ENCODE measurements around the gene RGS8. TPM values are rescaled to one million over a fixed set of nuclear protein-coding genes. Genes with fewer than 3 reads are reported as not detected.

Gene RGS8
- total RNA-seq, 1 experiment from 2014 or later: not detected

GRCh38 chr1:182704677-182705076 is 20.3 kb upstream of the RGS8 start:
- Histone ChIP-seq H3K4me3 (no peak overlapping the region), H3K27ac (no peak overlapping the region), H3K36me3 (ENCODE audit: low read depth) (no peaks in the 10 kb centered on the region), H3K4me2 (no peak overlapping the region), H3F3A (ENCODE audit: insufficient read depth, low read depth) (no peaks in the 10 kb centered on the region), H4K20me1 (ENCODE audit: insufficient read depth) (no peaks in the 10 kb centered on the region), H3K4me1 (replicated peaks; ENCODE audit: insufficient read depth) (no peaks in the 10 kb centered on the region), H3K79me2 (ENCODE audit: low read depth) (no peaks in the 10 kb centered on the region), H3K9me3 (ENCODE audit: insufficient read depth, low read depth) (no peaks in the 10 kb centered on the region), H2AFZ (no peak overlapping the region), H3K9me2 (ENCODE audit: insufficient read depth) (no peaks in the 10 kb centered on the region), H3K27me3 (ENCODE audit: insufficient read depth, low read depth) (no peaks in the 10 kb centered on the region)
- TF ChIP-seq EZH2 (IDR thresholded peaks at IDR 0.05; ENCODE audit: low read depth): no peak
- TF ChIP-seq, protein P1, sequence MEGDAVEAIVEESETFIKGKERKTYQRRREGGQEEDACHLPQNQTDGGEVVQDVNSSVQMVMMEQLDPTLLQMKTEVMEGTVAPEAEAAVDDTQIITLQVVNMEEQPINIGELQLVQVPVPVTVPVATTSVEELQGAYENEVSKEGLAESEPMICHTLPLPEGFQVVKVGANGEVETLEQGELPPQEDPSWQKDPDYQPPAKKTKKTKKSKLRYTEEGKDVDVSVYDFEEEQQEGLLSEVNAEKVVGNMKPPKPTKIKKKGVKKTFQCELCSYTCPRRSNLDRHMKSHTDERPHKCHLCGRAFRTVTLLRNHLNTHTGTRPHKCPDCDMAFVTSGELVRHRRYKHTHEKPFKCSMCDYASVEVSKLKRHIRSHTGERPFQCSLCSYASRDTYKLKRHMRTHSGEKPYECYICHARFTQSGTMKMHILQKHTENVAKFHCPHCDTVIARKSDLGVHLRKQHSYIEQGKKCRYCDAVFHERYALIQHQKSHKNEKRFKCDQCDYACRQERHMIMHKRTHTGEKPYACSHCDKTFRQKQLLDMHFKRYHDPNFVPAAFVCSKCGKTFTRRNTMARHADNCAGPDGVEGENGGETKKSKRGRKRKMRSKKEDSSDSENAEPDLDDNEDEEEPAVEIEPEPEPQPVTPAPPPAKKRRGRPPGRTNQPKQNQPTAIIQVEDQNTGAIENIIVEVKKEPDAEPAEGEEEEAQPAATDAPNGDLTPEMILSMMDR (conservative IDR thresholded peaks at IDR 0.05): no peak
- no peak for DNase-seq
- ChIA-PET POLR2A (ENCODE audit: unreplicated experiment) (interaction anchor here (0.5 kb wide), 1 partner anchor 376 kb away, joined by 4 read pairs; no protein-coding TSS in a partner anchor), CTCF (no interaction called here)
- BruUV-seq (replicated peaks): no TSS peak
- intact Hi-C loops (cut with micrococcal nuclease; ENCODE audit: unreplicated experiment): no loop called here

- no peak overlapping the region for H3K4me2 ChIP-seq
- POLR2A ChIA-PET (ENCODE audit: unreplicated experiment): no interaction called here
- no peak overlapping the region for H3K27ac ChIP-seq
- DNase-seq: no peak
- H3K79me2 ChIP-seq (ENCODE audit: low read depth): no peaks in the 10 kb centered on the region
- CTCF ChIA-PET: no interaction called here
- H3F3A ChIP-seq (ENCODE audit: insufficient read depth, low read depth): no peaks in the 10 kb centered on the region
- no peaks in the 10 kb centered on the region for H3K4me1 ChIP-seq (replicated peaks; ENCODE audit: insufficient read depth)
- H3K36me3 ChIP-seq (ENCODE audit: low read depth): no peaks in the 10 kb centered on the region
- no TSS peak for BruUV-seq (replicated peaks)
- no peak for TF ChIP-seq EZH2 (IDR thresholded peaks at IDR 0.05; ENCODE audit: low read depth)
- TF ChIP-seq, protein P1 (conservative IDR thresholded peaks at IDR 0.05): no peak
- no peak overlapping the region for H2AFZ ChIP-seq
- H3K9me2 ChIP-seq (ENCODE audit: insufficient read depth): no peaks in the 10 kb centered on the region
- no peaks in the 10 kb centered on the region for H3K9me3 ChIP-seq (ENCODE audit: insufficient read depth, low read depth)
- no peak overlapping the region for H3K4me3 ChIP-seq
- H4K20me1 ChIP-seq (ENCODE audit: insufficient read depth): no peaks in the 10 kb centered on the region
- H3K27me3 ChIP-seq (ENCODE audit: insufficient read depth, low read depth): no peaks in the 10 kb centered on the region
- intact Hi-C loops (cut with micrococcal nuclease; ENCODE audit: unreplicated experiment): no loop called here
These were observed 19.2 kb upstream of the RGS8 start for GRCh38 chr1:182703539-182703938.

DNA sequence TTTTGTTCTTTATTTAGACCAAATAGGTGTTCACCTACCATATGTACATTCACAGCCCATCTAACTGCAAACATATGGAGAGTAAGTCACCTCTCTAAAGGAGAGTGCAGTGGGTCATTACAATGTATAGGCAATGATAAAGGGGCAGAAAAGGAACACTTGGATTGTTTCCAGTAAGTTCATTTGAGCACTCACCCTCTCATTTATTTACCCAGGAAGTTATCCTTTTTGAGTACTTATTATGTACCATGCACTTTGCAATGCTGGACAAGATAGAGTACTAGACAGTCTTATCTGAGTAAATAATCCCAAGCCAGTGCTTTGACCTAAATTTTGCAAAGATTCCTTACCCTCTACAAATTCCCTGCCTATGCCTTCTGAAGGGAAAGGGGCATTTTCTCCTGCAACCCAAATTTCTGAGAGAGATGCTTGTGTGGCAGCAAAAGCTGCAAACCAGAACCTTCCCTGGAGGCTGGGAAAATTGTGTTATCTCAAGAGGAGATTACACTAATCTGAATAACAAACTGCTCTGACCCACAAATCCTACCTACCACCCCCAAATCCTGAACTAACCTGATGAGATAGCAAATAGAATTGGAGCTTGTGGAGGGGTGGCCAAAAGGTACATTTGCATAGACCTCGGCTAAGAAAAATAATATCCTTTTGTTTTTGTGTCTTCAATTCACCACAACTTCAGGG is 18.6 kb upstream of the RGS8 start:
- Histone ChIP-seq H2AFZ (no peak overlapping the region), H4K20me1 (ENCODE audit: insufficient read depth) (no peaks in the 10 kb centered on the region), H3K79me2 (ENCODE audit: low read depth) (no peaks in the 10 kb centered on the region), H3K4me1 (replicated peaks; ENCODE audit: insufficient read depth) (no peaks in the 10 kb centered on the region), H3K4me3 (no peak overlapping the region), H3K9me3 (ENCODE audit: insufficient read depth, low read depth) (no peaks in the 10 kb centered on the region), H3K36me3 (ENCODE audit: low read depth) (no peaks in the 10 kb centered on the region), H3K9me2 (ENCODE audit: insufficient read depth) (no peaks in the 10 kb centered on the region), H3K27ac (no peak overlapping the region), H3F3A (ENCODE audit: insufficient read depth, low read depth) (no peaks in the 10 kb centered on the region), H3K27me3 (ENCODE audit: insufficient read depth, low read depth) (no peaks in the 10 kb centered on the region), H3K4me2 (no peak overlapping the region)
- no TSS peak for BruUV-seq (replicated peaks)
- TF ChIP-seq, protein P1 (conservative IDR thresholded peaks at IDR 0.05): no peak
- no peak for TF ChIP-seq EZH2 (IDR thresholded peaks at IDR 0.05; ENCODE audit: low read depth)
- intact Hi-C loops (cut with micrococcal nuclease; ENCODE audit: unreplicated experiment): no loop called here
- ChIA-PET POLR2A (ENCODE audit: unreplicated experiment) (no interaction called here), CTCF (no interaction called here)
- no peak for DNase-seq
